ENCODE data around the gene SNX9. TPM values are rescaled to one million over a fixed set of nuclear protein-coding genes. Genes with fewer than 3 reads are reported as not detected.
"Not testable (repeated sequence)": the region's sequence is repeated elsewhere in the genome, so short reads cannot be mapped to it uniquely, and the experiment has no call there.

The SNX9 gene
- total and polyA plus RNA-seq, 7 donors: 42.6 to 72.6 (median 63.0) TPM

- H3K4me3 ChIP-seq: no peak overlapping the region
- intact Hi-C loops (cut with DNase I): loop anchor here (5.0 kb wide), 1 partner anchor 320 kb away; no protein-coding TSS in a partner anchor
- DNase-seq: no peak
- H3K27me3 ChIP-seq: no peaks in the 10 kb centered on the region
- 97 to 98% methylated on average over 4 of the region's 4 CpGs for WGBS, 2 donors
- H3K27ac ChIP-seq: no peak overlapping the region
- H3K36me3 ChIP-seq: no peaks in the 10 kb centered on the region
- no peak for TF ChIP-seq POLR2A (IDR thresholded peaks at IDR 0.05)
- TF ChIP-seq EP300 (IDR thresholded peaks at IDR 0.05): no peak
- no peak for TF ChIP-seq POLR2AphosphoS5 (IDR thresholded peaks at IDR 0.05)
- TF ChIP-seq, protein P1, sequence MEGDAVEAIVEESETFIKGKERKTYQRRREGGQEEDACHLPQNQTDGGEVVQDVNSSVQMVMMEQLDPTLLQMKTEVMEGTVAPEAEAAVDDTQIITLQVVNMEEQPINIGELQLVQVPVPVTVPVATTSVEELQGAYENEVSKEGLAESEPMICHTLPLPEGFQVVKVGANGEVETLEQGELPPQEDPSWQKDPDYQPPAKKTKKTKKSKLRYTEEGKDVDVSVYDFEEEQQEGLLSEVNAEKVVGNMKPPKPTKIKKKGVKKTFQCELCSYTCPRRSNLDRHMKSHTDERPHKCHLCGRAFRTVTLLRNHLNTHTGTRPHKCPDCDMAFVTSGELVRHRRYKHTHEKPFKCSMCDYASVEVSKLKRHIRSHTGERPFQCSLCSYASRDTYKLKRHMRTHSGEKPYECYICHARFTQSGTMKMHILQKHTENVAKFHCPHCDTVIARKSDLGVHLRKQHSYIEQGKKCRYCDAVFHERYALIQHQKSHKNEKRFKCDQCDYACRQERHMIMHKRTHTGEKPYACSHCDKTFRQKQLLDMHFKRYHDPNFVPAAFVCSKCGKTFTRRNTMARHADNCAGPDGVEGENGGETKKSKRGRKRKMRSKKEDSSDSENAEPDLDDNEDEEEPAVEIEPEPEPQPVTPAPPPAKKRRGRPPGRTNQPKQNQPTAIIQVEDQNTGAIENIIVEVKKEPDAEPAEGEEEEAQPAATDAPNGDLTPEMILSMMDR (IDR thresholded peaks at IDR 0.05): no peak
- H3K9me3 ChIP-seq: no peaks in the 10 kb centered on the region
- peaks cover 0 to 78% (median 67%) of the 10 kb centered on the region in 4 donors for H3K4me1 ChIP-seq
These were observed 19.2 kb downstream of the SNX9 start for GRCh38 chr6:157842212-157842611.

DNA sequence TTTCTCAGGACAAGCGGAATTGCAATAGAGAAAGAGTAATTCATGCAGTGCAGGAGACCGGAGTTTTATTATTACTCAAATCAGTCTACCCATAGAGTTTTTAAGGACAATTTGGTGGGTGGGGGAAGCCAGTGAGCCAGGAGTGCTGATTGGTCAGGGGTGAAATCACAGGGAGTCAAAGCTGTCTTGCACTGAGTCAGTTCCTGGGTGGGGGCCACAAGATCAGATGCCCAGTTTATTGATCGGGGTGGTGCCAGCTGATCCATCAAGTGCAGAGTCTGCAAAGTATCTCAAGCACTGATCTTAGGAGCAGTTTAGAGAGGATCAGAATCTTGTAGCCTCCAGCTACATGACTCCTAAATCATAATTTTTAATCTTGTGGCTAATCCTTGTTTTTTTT, 21.1 kb downstream of the SNX9 start:
- H3K9me3 ChIP-seq, H3K27ac ChIP-seq, H3K36me3 ChIP-seq, H3K4me3 ChIP-seq, H3K27me3 ChIP-seq, DNase-seq: not testable (repeated sequence)
- intact Hi-C loops (cut with DNase I): loop anchor here (5.0 kb wide), 1 partner anchor 318 kb away; no protein-coding TSS in a partner anchor
- peaks cover 0 to 80% (median 72%) of the 10 kb centered on the region in 4 donors for H3K4me1 ChIP-seq
- 91 to 95% methylated on average over 3 of the region's 3 CpGs for WGBS, 2 donors

DNA sequence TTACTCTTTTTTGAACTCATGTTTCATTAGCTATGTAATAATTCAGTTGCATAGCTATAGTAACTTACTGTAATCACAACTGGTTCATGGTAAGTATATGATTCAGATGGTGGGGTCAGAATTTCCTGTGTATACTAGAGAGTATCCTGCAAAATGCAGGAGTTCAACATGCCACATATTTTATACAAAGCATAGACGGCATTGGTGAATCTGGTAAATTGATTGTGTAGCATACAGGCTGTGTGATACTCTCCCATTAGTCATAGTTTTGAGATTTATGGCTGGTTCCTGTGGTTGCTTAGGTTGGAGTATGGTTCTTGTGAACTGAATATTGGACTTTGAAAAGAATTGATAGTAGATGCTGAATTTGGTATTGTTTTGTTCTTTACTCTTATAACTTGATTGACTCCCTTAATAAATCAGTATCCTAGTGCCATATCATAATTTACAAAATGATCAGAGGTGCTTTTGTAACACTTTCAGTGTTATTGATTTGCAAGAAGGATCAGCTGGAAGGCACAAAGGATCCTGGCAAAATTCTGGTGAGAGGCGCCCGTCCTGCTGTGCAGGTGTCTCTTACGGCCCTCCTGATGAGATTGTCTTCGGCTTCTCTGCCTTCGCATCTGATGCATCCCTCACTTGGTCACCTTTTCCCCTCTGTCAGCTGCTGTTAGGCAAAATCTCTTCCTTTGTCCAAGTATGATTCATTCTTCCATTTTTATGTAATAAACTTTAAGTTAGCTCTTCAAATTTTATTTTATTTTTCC, 22.6 kb downstream of the SNX9 start:
- Histone ChIP-seq H3K27ac (no peak overlapping the region), H3K9me3 (no peaks in the 10 kb centered on the region), H3K36me3 (no peaks in the 10 kb centered on the region), H3K4me3 (no peak overlapping the region), H3K27me3 (no peaks in the 10 kb centered on the region), H3K4me1 (peaks cover 0 to 80% (median 71%) of the 10 kb centered on the region in 4 donors)
- intact Hi-C loops (cut with DNase I): no loop called here
- no peak for DNase-seq
- WGBS, 2 donors: 84 to 91% methylated on average over 6 of the region's 6 CpGs
- TF ChIP-seq, protein P1 (IDR thresholded peaks at IDR 0.05): no peak
- no peak for TF ChIP-seq EP300 (IDR thresholded peaks at IDR 0.05)
- no peak for TF ChIP-seq POLR2A (IDR thresholded peaks at IDR 0.05)

DNA sequence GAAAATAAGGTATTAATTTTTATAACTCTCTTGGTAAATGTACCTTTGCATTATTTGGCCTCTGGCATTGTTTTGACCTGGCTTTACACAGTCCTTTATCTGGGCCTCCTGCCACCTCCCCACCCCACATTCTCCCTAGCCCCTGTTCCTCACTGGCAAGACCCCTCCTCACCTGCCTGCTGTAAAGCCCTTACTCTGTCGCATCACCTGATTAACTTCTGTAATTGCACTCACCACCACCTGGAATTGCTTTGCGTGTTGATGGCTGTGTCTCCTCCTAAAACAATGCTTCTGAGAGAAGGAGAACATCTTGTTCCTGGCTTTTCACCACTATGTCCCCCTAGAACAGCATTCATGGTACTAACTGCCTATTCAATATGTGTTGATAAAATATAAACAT, 24.8 kb downstream of the SNX9 start:
- H3K4me3 ChIP-seq: no peak overlapping the region
- DNase-seq: no peak
- H3K36me3 ChIP-seq: no peaks in the 10 kb centered on the region
- H3K4me1 ChIP-seq: peaks cover 0 to 58% (median 51%) of the 10 kb centered on the region in 4 donors
- 89 to 95% methylated on average over 2 of the region's 2 CpGs for WGBS, 2 donors
- H3K27ac ChIP-seq: no peak overlapping the region
- no peak for TF ChIP-seq POLR2A (IDR thresholded peaks at IDR 0.05)
- no peak for TF ChIP-seq POLR2AphosphoS5 (IDR thresholded peaks at IDR 0.05)
- peaks cover 0 to 3% (median 0%) of the 10 kb centered on the region in 4 donors for H3K9me3 ChIP-seq
- intact Hi-C loops (cut with DNase I): no loop called here
- no peaks in the 10 kb centered on the region for H3K27me3 ChIP-seq

DNA sequence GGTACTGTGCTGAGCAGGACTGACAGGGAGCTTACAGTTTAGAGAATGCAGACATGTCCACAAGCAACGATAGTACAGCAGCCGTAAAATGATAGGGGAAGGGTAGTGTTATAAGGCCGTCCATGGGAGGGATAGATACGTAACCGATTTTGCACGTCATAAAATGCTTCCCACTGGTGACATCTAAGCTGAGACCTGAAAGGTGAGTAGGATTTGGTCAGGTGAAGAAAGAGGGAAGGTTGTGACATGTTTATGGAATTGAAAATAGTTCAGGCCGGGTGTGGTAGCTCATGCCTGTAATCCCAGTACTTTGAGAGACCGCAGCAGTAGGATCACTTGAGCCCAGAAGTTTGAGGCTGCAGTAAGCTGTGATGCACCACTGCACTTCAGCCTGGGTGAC, 25.6 kb downstream of the SNX9 start:
- Histone ChIP-seq H3K9me3 (peaks cover 0 to 3% (median 0%) of the 10 kb centered on the region in 4 donors), H3K27ac (no peak overlapping the region), H3K36me3 (no peaks in the 10 kb centered on the region), H3K27me3 (no peaks in the 10 kb centered on the region), H3K4me1 (peaks cover 0 to 59% (median 50%) of the 10 kb centered on the region in 4 donors), H3K4me3 (no peak overlapping the region)
- TF ChIP-seq EP300 (IDR thresholded peaks at IDR 0.05) (no peak), POLR2A (IDR thresholded peaks at IDR 0.05) (no peak), POLR2AphosphoS5 (IDR thresholded peaks at IDR 0.05) (no peak)
- TF ChIP-seq, protein P1 (IDR thresholded peaks at IDR 0.05): no peak
- WGBS, 2 donors: 51 to 78% methylated on average over 8 of the region's 8 CpGs
- DNase-seq: no peak
- intact Hi-C loops (cut with DNase I): no loop called here
